ENCODE measurements around the gene CYP2W1.
"Not testable (repeated sequence)": the region's sequence is repeated elsewhere in the genome, so short reads cannot be mapped to it uniquely, and the experiment has no call there.

Gene CYP2W1

GRCh38 chr7:1029637-1030443, 46.9 kb downstream of the CYP2W1 start:
- no peak overlapping the region for H3K4me3 ChIP-seq (ENCODE audit: low read depth, low read length)
- H3K27ac ChIP-seq (ENCODE audit: low read depth, low read length) = no peak overlapping the region
- H3K9ac ChIP-seq (ENCODE audit: low read length) = no peak overlapping the region
- H3K9me3 ChIP-seq (ENCODE audit: control insufficient read depth, insufficient read depth, low read depth, low read length) = 0 out of 2 replicates have a peak, but pooled peaks cover under 1% of the 10 kb centered on the region
- peaks cover 11% of the 10 kb centered on the region; the same call in 1 of the 2 replicates for H3K27me3 ChIP-seq (ENCODE audit: control insufficient read depth, insufficient read depth, low read length)
- peaks cover 12% of the 10 kb centered on the region for H3K4me1 ChIP-seq (ENCODE audit: control insufficient read depth, insufficient read depth, low read length)
- peaks cover 11% of the 10 kb centered on the region; the same call in 1 of the 2 replicates for H3K36me3 ChIP-seq (ENCODE audit: control insufficient read depth, insufficient read depth, low read length)

- Histone ChIP-seq H3K9ac (ENCODE audit: low read length) (no peak overlapping the region), H3K4me3 (ENCODE audit: low read depth, low read length) (no peak overlapping the region), H3K36me3 (ENCODE audit: control insufficient read depth, insufficient read depth, low read length) (peaks cover 11% of the 10 kb centered on the region; the same call in 1 of the 2 replicates), H3K27ac (ENCODE audit: low read depth, low read length) (no peak overlapping the region), H3K4me1 (ENCODE audit: control insufficient read depth, insufficient read depth, low read length) (peaks cover 12% of the 10 kb centered on the region), H3K27me3 (ENCODE audit: control insufficient read depth, insufficient read depth, low read length) (peaks cover 11% of the 10 kb centered on the region; the same call in 1 of the 2 replicates), H3K9me3 (ENCODE audit: control insufficient read depth, insufficient read depth, low read depth, low read length) (peaks cover 8% of the 10 kb centered on the region; the same call in 1 of the 2 replicates)
Observed at GRCh38 chr7:1030444-1031070, 47.6 kb downstream of the CYP2W1 start.

GRCh38 chr7:1031716-1032455, 48.9 kb downstream of the CYP2W1 start:
- no peak overlapping the region for H3K27ac ChIP-seq (ENCODE audit: low read depth, low read length)
- H3K4me1 ChIP-seq (ENCODE audit: control insufficient read depth, insufficient read depth, low read length) = peaks cover 12% of the 10 kb centered on the region
- no peak overlapping the region for H3K4me3 ChIP-seq (ENCODE audit: low read depth, low read length)
- no peak overlapping the region for H3K9ac ChIP-seq (ENCODE audit: low read length)
- peaks cover 8% of the 10 kb centered on the region; the same call in 1 of the 2 replicates for H3K27me3 ChIP-seq (ENCODE audit: control insufficient read depth, insufficient read depth, low read length)
- H3K36me3 ChIP-seq (ENCODE audit: control insufficient read depth, insufficient read depth, low read length) = peaks cover 8% of the 10 kb centered on the region; the same call in 1 of the 2 replicates
- H3K9me3 ChIP-seq (ENCODE audit: control insufficient read depth, insufficient read depth, low read depth, low read length) = peaks cover 16% of the 10 kb centered on the region

- H3K27ac ChIP-seq (ENCODE audit: low read depth, low read length) = no peak overlapping the region
- H3K9me3 ChIP-seq (ENCODE audit: control insufficient read depth, insufficient read depth, low read depth, low read length) = peaks cover 16% of the 10 kb centered on the region
- H3K27me3 ChIP-seq (ENCODE audit: control insufficient read depth, insufficient read depth, low read length) = peaks cover under 1% of the 10 kb centered on the region; the same call in 1 of the 2 replicates
- no peak overlapping the region for H3K4me3 ChIP-seq (ENCODE audit: low read depth, low read length)
- peaks cover 7% of the 10 kb centered on the region for H3K4me1 ChIP-seq (ENCODE audit: control insufficient read depth, insufficient read depth, low read length)
- H3K36me3 ChIP-seq (ENCODE audit: control insufficient read depth, insufficient read depth, low read length) = peaks cover 8% of the 10 kb centered on the region; the same call in 1 of the 2 replicates
- H3K9ac ChIP-seq (ENCODE audit: low read length) = no peak overlapping the region
Observed at GRCh38 chr7:1032536-1033181, 49.7 kb downstream of the CYP2W1 start.

GRCh38 chr7:1033546-1034145, 50.7 kb downstream of the CYP2W1 start:
- Histone ChIP-seq H3K27me3 (ENCODE audit: control insufficient read depth, insufficient read depth, low read length) (no peaks in the 10 kb centered on the region), H3K27ac (ENCODE audit: low read depth, low read length) (no peak overlapping the region), H3K36me3 (ENCODE audit: control insufficient read depth, insufficient read depth, low read length) (peaks cover 8% of the 10 kb centered on the region; the same call in 1 of the 2 replicates), H3K4me3 (ENCODE audit: low read depth, low read length) (no peak overlapping the region), H3K9ac (ENCODE audit: low read length) (no peak overlapping the region), H3K9me3 (ENCODE audit: control insufficient read depth, insufficient read depth, low read depth, low read length) (peaks cover 16% of the 10 kb centered on the region), H3K4me1 (ENCODE audit: control insufficient read depth, insufficient read depth, low read length) (peaks cover 6% of the 10 kb centered on the region)

GRCh38 chr7:1034769-1035168, 51.8 kb downstream of the CYP2W1 start:
- not testable (repeated sequence) for H3K4me1 ChIP-seq (ENCODE audit: control insufficient read depth, insufficient read depth, low read length); H3K36me3 ChIP-seq (ENCODE audit: control insufficient read depth, insufficient read depth, low read length); H3K27me3 ChIP-seq (ENCODE audit: control insufficient read depth, insufficient read depth, low read length); H3K4me3 ChIP-seq (ENCODE audit: low read depth, low read length); H3K9ac ChIP-seq (ENCODE audit: low read length); H3K27ac ChIP-seq (ENCODE audit: low read depth, low read length)
- H3K9me3 ChIP-seq (ENCODE audit: control insufficient read depth, insufficient read depth, low read depth, low read length) = peaks cover 16% of the 10 kb centered on the region

- H3K9ac ChIP-seq (ENCODE audit: low read length); H3K27ac ChIP-seq (ENCODE audit: low read depth, low read length); H3K4me3 ChIP-seq (ENCODE audit: low read depth, low read length); H3K4me1 ChIP-seq (ENCODE audit: control insufficient read depth, insufficient read depth, low read length); H3K27me3 ChIP-seq (ENCODE audit: control insufficient read depth, insufficient read depth, low read length); H3K36me3 ChIP-seq (ENCODE audit: control insufficient read depth, insufficient read depth, low read length): not testable (repeated sequence)
- H3K9me3 ChIP-seq (ENCODE audit: control insufficient read depth, insufficient read depth, low read depth, low read length) = peaks cover 16% of the 10 kb centered on the region
Observed at GRCh38 chr7:1036164-1036928, 53.4 kb downstream of the CYP2W1 start.

Measured in HUES6 (cell line).